Globus pallidus (tissue), 1 donor: ENCODE data around the gene TUBB4A.
A peak's percentile ranks its signal among the peaks of the same experiment; 100 is the strongest.
"Not testable (repeated sequence)": the region's sequence is repeated elsewhere in the genome, so short reads cannot be mapped to it uniquely, and the experiment has no call there.

Experiments
- DNase-seq: peaks from one replicate; pipeline ENCODE4 v3.0.0-alpha.2; 2015; ENCODE audit warnings: low spot score

The TUBB4A gene

DNA sequence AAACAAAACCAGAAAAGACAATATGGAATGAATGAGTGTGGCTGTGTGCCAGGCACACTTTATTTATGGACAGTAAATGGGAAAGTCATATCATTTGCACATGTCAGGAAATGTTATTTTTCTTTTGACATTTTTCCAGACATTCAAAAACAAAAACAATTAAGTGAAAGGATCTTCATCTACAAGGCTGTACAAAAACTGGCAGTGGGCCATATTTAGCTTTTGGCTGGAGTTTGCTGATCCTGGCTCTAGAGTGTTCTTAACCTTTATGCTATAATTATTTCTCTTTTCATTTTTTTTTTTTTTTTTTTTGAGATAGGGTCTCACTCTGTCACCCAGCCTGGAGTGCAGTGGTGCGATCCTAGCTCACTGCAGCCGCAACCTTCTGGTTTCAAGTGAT, 22.2 kb upstream of the TUBB4A start:
- no peak for DNase-seq

GRCh38 chr19:6522712-6523111, 20.6 kb upstream of the TUBB4A start:
- DNase-seq, result no peak

DNA sequence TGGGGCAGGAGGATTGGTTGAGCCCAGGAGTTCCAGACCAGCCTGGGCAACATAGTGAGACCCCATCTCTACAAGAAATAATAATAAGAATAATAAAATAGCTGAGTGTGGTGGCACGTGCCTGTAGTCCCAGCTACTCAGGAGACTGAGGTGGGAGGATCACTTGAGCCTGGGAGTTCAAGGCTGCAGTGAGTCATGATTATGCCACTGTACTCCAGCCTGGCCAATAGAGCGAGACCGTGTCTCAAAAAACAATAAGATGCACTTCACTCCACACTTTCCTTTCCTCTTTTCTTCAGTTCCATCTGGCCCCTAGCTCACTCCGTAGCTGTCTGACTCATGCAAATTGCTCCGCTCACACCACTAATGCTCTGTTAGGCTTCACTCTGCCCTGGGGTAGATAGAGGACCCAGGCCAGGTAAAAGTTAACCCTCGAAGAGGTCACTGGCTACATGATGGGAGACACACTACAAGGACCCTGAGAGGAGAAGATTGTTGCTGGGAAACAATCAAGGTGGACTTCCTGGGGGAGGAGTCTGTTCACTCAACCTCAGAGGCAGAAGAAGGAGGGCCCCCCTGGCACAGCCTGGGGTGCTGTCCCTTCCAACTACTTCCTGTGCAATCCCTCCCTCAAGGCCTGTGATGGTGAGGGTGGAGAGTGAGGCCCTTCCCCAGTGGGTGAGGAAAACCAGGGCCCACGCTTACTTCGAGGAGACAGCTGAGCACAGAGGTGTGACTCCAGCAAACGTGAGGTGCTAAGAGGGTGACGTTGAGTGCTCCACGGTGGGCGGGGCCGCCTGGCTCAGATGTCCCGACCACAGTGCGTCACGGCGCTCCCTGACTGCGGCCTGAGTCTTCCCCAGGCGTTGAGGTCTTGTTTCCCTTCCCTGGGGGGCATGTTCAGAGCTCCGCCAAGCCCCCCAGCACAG, 19.9 kb upstream of the TUBB4A start:
- DNase-seq, result no peak

DNA sequence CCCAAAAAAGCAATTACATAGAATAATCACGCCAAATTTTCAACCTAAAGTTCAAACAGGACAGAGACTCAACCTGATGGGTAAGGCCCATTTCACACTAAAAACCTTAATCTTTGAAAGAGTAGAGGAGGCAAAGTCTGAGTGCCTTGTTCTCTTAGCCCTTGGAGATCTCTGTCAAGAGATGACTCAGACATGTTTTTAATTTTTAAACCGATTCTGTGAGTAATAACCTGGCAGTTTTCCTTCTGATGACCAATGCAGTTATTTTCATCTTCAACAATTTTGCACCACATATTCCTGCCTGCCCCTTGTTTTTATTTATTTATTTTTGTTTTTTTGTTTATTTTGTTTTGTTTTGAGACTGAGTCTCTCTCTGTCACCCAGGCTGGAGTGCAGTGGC, 17.2 kb upstream of the TUBB4A start:
- DNase-seq, result no peak

GRCh38 chr19:6518145-6518911, 16.2 kb upstream of the TUBB4A start:
- no peak for DNase-seq

DNA sequence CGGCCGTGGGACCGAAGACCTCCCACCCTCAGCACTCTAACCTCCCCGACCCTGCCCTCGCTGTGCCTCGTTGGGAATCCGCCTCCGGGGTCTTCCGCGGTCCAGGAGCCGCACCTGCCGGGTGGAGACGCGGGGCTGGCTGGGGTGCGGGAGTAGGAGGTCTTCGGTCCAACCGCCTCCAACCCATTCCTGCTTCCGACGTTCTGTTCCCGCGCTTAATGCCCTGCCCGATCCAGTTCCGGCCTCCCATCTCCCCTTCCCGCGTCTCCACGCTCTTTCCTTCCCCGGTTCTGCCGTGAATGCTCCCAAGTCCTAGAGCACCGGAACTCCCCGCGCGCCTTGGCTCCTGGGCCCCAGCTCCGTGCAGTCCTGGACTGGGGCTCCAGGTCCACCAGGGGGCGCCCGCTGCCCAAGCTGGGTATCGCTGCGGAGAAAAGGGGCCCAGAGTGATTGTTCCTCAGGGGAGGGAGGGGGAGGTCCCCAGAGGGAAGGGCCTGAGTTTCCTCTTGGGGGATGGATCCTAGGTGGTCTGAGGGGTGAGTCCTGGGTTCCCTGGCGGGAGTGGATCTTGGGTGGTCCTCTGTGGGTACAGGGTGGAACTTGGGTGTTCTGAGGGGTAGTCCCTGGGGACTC, 14.7 kb upstream of the TUBB4A start:
- DNase-seq, result peak; percentile 91

DNA sequence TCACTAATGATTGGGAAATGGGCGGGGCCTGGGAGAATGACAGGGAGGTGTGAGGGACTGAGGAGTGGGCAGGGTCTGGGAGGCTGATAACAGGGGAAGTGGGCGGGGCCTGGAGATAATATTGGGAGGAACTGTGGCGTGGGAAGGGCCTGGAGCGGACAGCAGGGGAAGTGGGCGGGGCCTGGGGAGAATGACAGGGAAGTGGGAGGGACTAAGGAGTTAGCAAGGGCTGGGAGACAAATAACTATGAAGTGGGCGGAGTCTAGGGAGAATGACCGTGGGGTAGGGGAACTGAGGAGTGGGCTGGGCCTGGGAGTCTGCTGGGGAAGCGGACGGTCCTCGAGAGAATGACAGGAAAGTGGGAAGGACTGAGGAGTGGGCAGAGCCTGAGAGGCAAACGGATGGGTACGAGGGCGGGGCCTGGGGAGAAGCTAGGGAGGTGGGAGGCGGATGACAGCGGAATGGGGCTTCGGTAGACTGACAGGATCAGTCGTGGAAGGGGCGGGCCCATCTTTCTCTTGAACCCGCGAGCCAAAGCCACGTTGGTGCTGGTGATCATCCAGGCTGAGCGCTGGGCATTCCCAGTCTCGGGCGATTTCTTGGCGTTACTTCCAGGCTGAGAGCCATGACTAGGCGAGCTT, 14.0 kb upstream of the TUBB4A start:
- DNase-seq, result peak; percentile 97

- DNase-seq, result no peak
Observed at GRCh38 chr19:6514926-6515544, 12.9 kb upstream of the TUBB4A start.

DNA sequence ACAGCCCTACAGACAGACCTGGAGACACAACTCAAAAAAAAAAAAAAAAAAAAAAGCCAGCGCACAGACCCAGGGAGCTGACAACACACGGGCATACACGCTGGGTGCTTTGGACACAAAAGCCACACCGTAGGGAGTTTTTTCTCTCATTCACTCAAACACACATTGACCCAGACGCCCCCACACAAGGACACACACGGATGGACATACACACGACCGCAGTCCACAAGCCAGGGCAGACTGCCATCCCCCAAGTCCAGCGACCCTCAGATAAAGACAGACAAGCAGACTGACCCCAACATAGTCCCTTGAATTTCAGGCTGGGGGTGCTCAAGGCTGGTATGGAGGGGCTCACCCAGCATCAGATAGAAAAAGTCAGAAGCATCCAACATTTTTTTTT, 12.0 kb upstream of the TUBB4A start:
- DNase-seq, result no peak

GRCh38 chr19:6510618-6511017, 8.5 kb upstream of the TUBB4A start:
- DNase-seq, result no peak

DNA sequence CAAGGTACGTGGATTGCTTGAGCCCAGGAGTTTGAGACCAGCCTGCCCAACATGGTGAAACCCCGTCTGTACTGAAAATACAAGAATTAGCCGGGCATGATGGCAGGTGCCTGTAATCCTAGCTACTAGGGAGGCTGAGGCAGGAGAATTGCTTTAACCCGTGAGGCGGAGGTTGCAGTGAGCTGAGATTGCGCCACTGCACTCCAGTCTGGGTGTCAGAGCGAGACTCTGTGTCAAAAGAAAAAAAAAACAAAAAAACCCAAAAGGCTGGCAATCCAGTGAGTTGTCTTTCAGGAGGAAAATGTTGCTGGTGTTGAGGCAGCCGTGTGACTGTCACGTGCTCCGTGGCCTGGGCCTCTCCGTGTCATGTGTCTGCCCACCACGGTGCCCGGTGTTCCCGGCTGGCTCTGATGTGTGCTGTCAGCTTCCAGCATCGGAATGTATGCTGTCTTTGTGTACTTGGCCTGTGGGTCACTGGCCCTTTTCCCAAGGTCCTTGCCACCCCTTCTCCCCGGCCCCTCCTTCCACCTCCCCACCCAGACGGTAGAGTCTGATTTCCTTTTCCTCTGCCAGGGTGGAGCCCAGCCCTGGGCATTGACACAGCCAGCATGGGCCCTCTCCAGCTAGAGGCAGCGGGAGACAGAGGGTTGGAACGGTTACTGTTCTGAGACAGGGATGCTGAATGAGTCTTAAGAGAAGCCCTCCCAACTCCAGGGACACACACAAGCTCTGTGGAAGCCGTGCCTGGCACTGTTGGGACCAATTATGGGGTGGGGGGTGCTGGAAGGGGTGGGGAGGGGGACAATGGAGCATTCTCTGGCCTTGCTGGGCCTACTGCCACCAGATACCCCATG, 7.2 kb upstream of the TUBB4A start:
- DNase-seq, result peak; percentile 97

DNA sequence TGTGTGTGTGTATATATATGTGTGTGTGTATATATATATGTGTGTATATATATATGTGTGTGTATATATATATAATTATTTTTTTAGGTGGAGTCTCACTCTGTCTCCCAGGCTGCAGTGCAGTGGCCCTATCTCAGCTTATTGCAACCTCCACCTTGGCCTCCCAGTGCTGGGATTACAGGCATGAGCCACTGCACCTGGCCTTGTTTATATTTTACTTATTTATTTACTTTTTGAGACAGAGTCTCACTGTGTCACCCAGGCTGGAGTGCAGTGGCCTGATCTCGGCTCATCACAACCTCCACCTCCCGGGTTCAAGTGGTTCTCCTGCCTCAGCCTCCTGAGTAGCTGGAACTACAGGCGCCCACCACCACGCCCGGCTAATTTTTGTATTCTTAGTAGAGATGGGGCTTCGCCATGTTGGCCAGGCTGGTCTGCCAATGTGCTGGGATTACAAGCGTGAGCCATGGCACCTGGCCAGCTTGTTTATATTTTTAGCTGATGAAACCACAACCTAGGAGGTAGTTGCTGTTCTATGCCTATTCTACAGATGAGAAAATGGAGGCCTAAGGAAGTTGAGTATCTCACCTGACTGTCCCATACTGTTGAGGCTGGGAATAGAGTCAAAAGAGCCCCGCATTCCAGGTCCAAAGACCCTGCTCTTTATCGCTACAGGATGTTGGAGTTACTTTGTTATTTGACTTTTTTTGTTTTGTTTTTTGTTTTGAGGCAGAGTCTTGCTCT, 6.1 kb upstream of the TUBB4A start:
- DNase-seq, result not testable (repeated sequence)

DNA sequence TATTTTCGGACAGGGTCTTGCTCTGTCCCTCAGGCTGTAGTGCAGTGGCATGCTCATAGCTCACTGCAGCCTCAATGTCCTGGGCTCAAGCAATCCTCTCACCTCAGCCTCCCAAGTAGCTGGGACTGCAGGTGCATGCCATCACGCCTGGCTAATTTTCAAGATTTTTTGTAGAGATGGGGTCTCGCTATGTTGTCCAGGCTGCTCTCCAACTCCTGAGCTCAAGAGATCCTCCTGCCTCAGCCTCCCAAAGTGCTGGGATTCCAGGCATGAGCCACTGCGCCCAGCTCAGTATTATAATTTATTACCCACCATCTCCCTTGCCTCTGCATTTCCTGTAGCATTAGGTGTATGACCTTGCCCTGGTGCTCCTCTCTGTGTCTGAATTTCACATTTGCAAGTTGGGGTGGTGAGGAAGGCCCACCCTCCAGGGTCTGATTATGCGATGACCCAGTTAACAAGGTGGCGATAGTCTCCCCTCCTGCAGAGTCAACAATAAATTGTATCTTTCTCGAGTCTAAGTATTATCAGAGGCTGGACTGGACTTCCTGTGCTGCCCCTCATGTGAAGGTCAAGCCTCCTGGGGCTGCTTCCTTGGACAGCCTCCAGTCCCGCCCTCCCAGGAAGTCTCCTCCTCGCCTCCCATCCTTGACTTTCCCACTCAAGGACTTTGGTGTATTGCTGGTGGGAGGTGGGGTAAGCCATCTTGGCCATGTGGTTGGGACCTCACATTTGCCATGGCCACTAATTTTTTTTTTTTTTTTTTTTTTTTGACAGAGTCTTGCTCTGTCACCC, 1.5 kb upstream of the TUBB4A start:
- DNase-seq, result no peak

DNA sequence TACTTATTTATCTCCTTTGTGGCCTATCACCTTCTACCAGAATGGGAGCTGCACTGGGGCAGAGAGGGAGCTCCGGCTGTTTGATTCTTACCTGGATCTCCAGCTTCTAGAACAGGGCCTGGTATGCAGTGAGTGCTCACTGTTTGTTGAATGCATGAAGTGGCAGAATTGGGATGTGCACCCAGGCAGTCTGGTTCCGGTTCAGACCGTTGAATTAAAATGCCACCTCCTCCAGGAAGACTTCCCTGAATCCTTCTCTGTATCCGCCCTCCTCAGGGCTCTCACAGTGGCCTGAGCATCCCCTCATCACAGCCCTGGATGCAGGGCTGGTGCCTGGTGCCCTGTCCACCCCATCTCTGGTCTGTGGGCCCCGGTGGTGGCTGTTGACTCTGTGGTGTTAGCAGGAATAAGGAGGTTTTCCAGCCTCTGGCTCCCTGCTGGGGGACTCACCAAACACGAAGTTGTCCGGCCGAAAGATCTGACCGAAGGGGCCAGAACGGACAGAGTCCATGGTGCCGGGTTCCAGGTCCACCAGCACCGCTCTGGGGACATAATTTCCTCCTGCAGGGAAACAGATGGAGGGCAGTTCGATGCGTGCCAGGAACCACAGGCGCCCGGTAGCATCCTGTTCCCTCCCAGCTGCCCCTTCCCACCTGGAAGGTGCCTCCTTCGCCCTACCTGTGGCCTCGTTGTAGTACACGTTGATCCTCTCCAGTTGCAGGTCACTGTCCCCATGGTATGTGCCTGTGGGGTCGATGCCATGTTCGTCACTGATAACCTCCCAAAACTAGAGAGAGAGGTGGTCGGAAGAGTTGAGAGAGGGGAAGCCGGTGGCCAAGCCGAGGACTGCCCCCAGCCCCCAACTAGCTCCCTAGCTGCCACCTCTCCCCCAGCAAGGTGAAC, 1.0 kb downstream of the TUBB4A start:
- no peak for DNase-seq

DNA sequence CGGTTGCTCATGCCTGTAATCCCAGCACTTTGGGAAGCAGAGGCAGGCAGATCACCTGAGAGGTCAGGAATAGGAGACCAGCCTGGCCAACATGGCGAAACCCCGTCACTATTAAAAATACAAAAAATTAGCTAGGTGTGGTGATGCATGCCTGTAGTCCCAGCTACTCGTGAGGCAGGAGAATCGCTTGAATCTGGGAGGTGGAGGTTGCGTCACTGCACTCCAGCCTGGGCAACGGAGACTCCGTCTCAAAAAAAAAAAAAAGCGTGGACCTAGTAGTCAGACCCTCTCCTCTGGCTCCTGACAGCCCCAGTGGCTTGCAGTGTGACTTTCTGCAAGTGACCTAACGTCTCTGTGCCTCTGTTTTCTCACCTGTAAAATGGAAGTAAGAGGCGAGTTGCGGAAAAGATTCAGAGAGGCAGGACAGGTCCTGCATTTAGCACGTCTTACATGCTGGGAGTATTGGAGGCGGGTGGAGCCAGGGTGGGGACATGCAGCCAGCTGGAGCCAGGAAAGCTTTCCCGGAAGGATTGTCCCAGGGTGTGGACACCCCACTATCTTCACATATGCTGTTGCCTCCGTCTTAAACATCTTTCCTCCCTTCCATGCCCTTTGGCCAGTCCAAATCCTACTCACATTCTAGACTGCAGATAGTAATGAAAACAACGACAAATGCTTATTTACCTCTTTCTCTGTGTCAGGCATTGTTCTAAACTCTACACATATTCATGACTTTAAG, 2.9 kb downstream of the TUBB4A start:
- no peak for DNase-seq

DNA sequence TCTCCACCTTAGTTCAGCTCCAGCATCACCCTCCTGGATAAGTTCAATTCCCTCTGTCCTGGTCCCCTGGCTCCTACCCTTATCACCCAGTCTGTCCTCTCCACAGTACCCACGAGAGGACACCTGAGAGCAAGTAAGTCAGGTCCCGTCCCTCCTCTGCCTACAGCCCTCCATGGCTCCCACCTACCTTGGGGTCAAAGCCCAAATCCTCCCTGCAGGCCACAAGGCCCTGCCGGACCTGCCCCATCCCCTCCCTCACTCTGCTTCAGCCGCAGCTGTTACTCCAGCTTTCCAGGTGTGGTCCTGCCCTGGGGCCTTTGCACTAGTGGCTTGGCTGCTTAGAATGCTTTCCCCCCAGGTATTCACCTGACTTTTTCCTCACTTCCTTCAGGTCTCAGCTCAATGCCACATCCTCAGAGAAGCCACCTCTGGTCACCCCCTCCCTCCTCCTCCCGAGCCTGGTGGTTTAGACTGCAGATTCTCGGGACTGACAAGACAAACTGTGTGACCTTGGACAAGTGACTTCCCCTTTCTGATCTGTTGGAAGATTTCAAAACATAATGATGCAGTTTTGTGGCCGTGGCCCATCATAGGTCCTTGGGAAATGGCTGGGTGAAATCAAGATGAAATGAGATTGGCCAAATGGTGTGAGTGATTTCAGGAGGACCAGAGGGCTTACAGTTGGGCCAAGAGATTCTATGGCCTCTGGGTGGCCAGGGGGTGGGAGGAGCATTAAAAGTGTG, 3.6 kb downstream of the TUBB4A start:
- no peak for DNase-seq

GRCh38 chr19:6495947-6496346, 6.2 kb downstream of the TUBB4A start:
- DNase-seq, result no peak
